Liver (tissue), 3 donors: ENCODE data around the gene ADGRG1.

Source experiments
- ZBTB33 ChIP-seq: IDR thresholded peaks from 2 replicates; pipeline ENCODE4 v1.6.1; 2016; ENCODE audit warnings: antibody characterized with exemption
- TF ChIP-seq, protein P1 (sequence below): fragments of 150-350 bp; IDR thresholded peaks from 2 replicates; pipeline ENCODE4 v1.5.1; 2017; ENCODE audit warnings: improper control_type of control experiment, low read depth, low read length; ENCODE audit not compliant: missing input control
- TF ChIP-seq, protein P2 (sequence below): IDR thresholded peaks from 2 replicates; pipeline ENCODE4 v1.6.1; 2016; ENCODE audit warnings: antibody characterized with exemption
- donor health status: healthy.
- donor health status: healthy.

- TF ChIP-seq, protein P1, sequence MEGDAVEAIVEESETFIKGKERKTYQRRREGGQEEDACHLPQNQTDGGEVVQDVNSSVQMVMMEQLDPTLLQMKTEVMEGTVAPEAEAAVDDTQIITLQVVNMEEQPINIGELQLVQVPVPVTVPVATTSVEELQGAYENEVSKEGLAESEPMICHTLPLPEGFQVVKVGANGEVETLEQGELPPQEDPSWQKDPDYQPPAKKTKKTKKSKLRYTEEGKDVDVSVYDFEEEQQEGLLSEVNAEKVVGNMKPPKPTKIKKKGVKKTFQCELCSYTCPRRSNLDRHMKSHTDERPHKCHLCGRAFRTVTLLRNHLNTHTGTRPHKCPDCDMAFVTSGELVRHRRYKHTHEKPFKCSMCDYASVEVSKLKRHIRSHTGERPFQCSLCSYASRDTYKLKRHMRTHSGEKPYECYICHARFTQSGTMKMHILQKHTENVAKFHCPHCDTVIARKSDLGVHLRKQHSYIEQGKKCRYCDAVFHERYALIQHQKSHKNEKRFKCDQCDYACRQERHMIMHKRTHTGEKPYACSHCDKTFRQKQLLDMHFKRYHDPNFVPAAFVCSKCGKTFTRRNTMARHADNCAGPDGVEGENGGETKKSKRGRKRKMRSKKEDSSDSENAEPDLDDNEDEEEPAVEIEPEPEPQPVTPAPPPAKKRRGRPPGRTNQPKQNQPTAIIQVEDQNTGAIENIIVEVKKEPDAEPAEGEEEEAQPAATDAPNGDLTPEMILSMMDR, result no peak
- TF ChIP-seq, protein P2, sequence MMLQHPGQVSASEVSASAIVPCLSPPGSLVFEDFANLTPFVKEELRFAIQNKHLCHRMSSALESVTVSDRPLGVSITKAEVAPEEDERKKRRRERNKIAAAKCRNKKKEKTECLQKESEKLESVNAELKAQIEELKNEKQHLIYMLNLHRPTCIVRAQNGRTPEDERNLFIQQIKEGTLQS, result no peak
- no peak for TF ChIP-seq ZBTB33
These were observed 18.1 kb downstream of the ADGRG1 start for GRCh38 chr16:57646388-57647039.
